CD8-positive, alpha-beta memory T cell (primary cell): ENCODE data around the gene NAXE. TPM values are rescaled to one million over a fixed set of nuclear protein-coding genes. Genes with fewer than 3 reads are reported as not detected.

ENCODE experiments used
- CTCF ChIA-PET: fragments of 350-600 bp; sonication (Branson Sonifier 250); formaldehyde crosslinking; loops from one replicate; lab custom pipeline; 2021; ENCODE audit warnings: antibody characterized with exemption; lab: Charles Lee
- POLR2A ChIA-PET: fragments of 350-600 bp; sonication (Branson Sonifier 250); formaldehyde crosslinking; loops from one replicate; lab custom pipeline; 2021; ENCODE audit warnings: antibody characterized with exemption; lab: Charles Lee
- DNase-seq, 5 donors: peaks; one replicate each; pipeline versions ENCODE4 v3.0.0 to v3.0.0-alpha.2; 2020 to 2022; ENCODE audit warnings: mixed read lengths in 1 of 5
- H3K27ac ChIP-seq: one replicate; pipeline ENCODE4 v1.7.0; 2013; ENCODE audit warnings: low read depth, mild to moderate bottlenecking, low read length, moderate library complexity
- H3K27me3 ChIP-seq: 2 replicates; pipeline ENCODE4 v1.7.0; 2013; ENCODE audit warnings: low read length, mild to moderate bottlenecking; ENCODE audit not compliant: insufficient read depth, poor library complexity, severe bottlenecking
- H3K36me3 ChIP-seq: 2 replicates; pipeline ENCODE4 v1.7.0; 2013; ENCODE audit warnings: mild to moderate bottlenecking, low read length, moderate library complexity; ENCODE audit not compliant: insufficient read depth
- H3K4me1 ChIP-seq: 2 replicates; pipeline ENCODE4 v1.7.0; 2013; ENCODE audit warnings: mild to moderate bottlenecking, low read length, moderate library complexity; ENCODE audit not compliant: insufficient read depth
- H3K4me3 ChIP-seq: 2 replicates; pipeline ENCODE4 v1.7.0; 2013; ENCODE audit warnings: mild to moderate bottlenecking, low read length
- H3K9me3 ChIP-seq: 2 replicates; pipeline ENCODE4 v1.7.0; 2013; ENCODE audit warnings: mild to moderate bottlenecking, low read length
- H3K27ac Mint-ChIP-seq, 8 donors: one replicate each; pipeline ENCODE4 v1.8.0; 2020 to 2021; ENCODE audit warnings: mixed read lengths in 8 of 8, mild to moderate bottlenecking in 6 of 8, inconsistent platforms in 3 of 8, moderate library complexity in 3 of 8
- H3K27me3 Mint-ChIP-seq, 2 donors: one replicate each; pipeline ENCODE4 v1.8.0; 2020 to 2021; ENCODE audit warnings: mixed read lengths in 2 of 2, mild to moderate bottlenecking in 1 of 2, moderate library complexity in 1 of 2
- H3K36me3 Mint-ChIP-seq, 3 donors: one replicate each; pipeline ENCODE4 v1.8.0; 2020 to 2021; ENCODE audit warnings: mixed read lengths in 3 of 3, inconsistent platforms in 1 of 3, mild to moderate bottlenecking in 1 of 3
- H3K4me1 Mint-ChIP-seq, 3 donors: one replicate each; pipeline ENCODE4 v1.8.0; 2020 to 2021; ENCODE audit warnings: mixed read lengths in 3 of 3, inconsistent platforms in 1 of 3, mild to moderate bottlenecking in 1 of 3
- H3K4me3 Mint-ChIP-seq, 7 donors: one replicate each; pipeline ENCODE4 v1.8.0; 2020 to 2021; ENCODE audit warnings: mixed read lengths in 7 of 7, mild to moderate bottlenecking in 6 of 7, moderate library complexity in 4 of 7, inconsistent platforms in 2 of 7
- H3K9me3 Mint-ChIP-seq, 5 donors: one replicate each; pipeline ENCODE4 v1.8.0; 2020 to 2022; ENCODE audit warnings: mixed read lengths in 5 of 5, mild to moderate bottlenecking in 3 of 5, moderate library complexity in 2 of 5, inconsistent platforms in 1 of 5
- polyA plus RNA-seq: library from polyadenylated mRNA; unstranded; fragments of 300-500 nt; fragmentation: Illumina TruSeq; gene quantifications from one replicate; pipeline ENCODE4 v1.2.3, GENCODE V29; 2021
- total RNA-seq, 2 experiments: library from RNA; stranded (reverse); gene quantifications; one replicate each; pipeline ENCODE4 v1.2.3, GENCODE V29; 2021

NAXE gene
- total and polyA plus RNA-seq, 3 experiments from 2014 or later, result 63.0 to 113 (median 69.1) TPM

DNA sequence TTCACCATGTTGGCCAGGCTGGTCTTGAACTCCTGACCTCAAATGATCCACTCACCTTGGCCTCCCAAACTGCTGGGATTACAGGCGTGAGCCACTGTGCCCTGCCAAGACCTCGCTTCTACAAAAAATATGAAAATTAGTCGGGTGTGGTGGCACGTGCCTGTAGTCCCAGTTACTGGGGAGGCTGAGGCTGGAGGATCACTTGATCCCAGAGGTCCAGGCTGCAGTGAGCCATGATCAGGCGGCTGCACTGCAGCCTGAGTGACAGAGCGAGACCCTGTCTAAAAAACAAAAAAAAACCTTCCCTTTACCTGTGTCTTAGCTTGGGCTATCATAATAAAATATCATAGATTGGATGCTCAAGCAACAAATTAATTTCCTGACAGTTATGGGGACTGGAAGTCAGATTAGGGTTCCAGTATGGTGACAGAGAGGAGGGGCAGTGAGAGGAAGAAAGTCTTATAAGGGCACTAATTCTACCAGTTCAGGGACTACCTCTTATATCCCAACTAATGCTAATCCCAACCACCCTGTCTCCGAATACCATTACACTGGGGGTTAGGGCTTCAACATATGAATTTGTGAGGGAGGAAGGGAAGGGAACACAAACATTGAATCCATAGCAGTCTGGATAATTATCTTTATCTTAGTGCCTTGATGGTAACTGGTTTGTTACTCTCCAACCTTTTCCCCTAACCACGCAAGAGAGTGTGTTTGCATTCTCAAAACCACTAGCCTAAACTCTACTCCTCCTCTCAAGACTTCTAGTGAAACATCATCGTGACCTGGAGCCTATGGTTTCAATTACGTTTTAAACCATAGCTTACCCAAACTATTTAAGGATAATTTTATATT, 1.0 kb upstream of the NAXE start:
- no peaks in the 10 kb centered on the region for H3K36me3 ChIP-seq
- no peaks in the 10 kb centered on the region for H3K9me3 Mint-ChIP-seq
- peak overlapping the region; percentile 39 for H3K27ac ChIP-seq
- peaks cover 0 to 32% (median 6%) of the 10 kb centered on the region in 3 donors for H3K36me3 Mint-ChIP-seq
- H3K4me3 ChIP-seq, result peak overlapping the region; percentile 66
- no peaks in the 10 kb centered on the region for H3K9me3 ChIP-seq
- no peaks in the 10 kb centered on the region for H3K27me3 Mint-ChIP-seq
- CTCF ChIA-PET, result interaction anchor here (0.7 to 3.9 kb wide), 12 partner anchors 9 to 205 kb away, joined by 3 to 22 read pairs (median 4); partner anchors contain the start of genes GPATCH4 and MEF2D
- no peaks in the 10 kb centered on the region for H3K27me3 ChIP-seq
- H3K4me1 Mint-ChIP-seq, result peaks cover 21 to 24% (median 22%) of the 10 kb centered on the region in 3 donors
- peak overlapping the region in 7 of 8 donors; percentile 90 to 98 (median 96) for H3K27ac Mint-ChIP-seq
- H3K4me1 ChIP-seq, result peaks cover 20% of the 10 kb centered on the region
- DNase-seq, result no peak
- H3K4me3 Mint-ChIP-seq, result peak overlapping the region; percentile 89 to 94 (median 91)
- POLR2A ChIA-PET, result interaction anchor here (1.1 to 2.1 kb wide), 9 partner anchors 9 to 133 kb away, joined by 3 to 10 read pairs (median 5); partner anchors contain the start of gene MEF2D

DNA sequence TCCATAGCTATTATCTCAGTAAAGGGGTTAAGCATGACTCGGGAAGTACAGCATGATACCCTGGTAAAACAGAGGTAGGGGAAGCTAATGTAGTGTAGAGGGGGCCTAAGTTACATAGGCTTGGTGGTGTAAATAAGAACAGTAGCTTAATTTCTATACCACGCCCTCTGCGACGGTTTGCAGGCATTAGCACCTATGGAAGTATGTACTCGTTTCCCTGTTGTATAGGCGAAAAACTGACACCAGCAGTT, 470 bp upstream of the NAXE start:
- DNase-seq, result no peak
- Mint-ChIP-seq H3K27ac (peak overlapping the region; percentile 90 to 98 (median 96)), H3K36me3 (peaks cover 0 to 32% (median 6%) of the 10 kb centered on the region in 3 donors), H3K4me3 (peak overlapping the region; percentile 89 to 94 (median 91)), H3K9me3 (no peaks in the 10 kb centered on the region), H3K27me3 (no peaks in the 10 kb centered on the region), H3K4me1 (peaks cover 20 to 24% (median 21%) of the 10 kb centered on the region in 3 donors)
- H3K4me3 ChIP-seq, result peak overlapping the region; percentile 66
- H3K27me3 ChIP-seq, result no peaks in the 10 kb centered on the region
- peaks cover 20% of the 10 kb centered on the region for H3K4me1 ChIP-seq
- no peaks in the 10 kb centered on the region for H3K36me3 ChIP-seq
- H3K9me3 ChIP-seq, result no peaks in the 10 kb centered on the region
- ChIA-PET POLR2A (interaction anchor here (0.9 to 2.1 kb wide), 11 partner anchors 9 to 134 kb away, joined by 3 to 10 read pairs (median 5); partner anchors contain the start of genes GPATCH4 and MEF2D), CTCF (interaction anchor here (0.7 to 3.9 kb wide), 12 partner anchors 9 to 205 kb away, joined by 3 to 22 read pairs (median 4); partner anchors contain the start of genes GPATCH4 and MEF2D)
- peak overlapping the region; percentile 39 for H3K27ac ChIP-seq

- DNase-seq, result no peak
- Histone ChIP-seq H3K9me3 (no peaks in the 10 kb centered on the region), H3K4me1 (peaks cover 20% of the 10 kb centered on the region), H3K27me3 (no peaks in the 10 kb centered on the region), H3K27ac (peak overlapping the region; percentile 67), H3K36me3 (peaks cover 8% of the 10 kb centered on the region), H3K4me3 (peak overlapping the region; percentile 70)
- Mint-ChIP-seq H3K27ac (peak overlapping the region; percentile 63 to 94 (median 82)), H3K36me3 (peaks cover 0 to 42% (median 7%) of the 10 kb centered on the region in 3 donors), H3K9me3 (no peaks in the 10 kb centered on the region), H3K4me1 (peaks cover 20 to 24% (median 23%) of the 10 kb centered on the region in 3 donors), H3K4me3 (peak overlapping the region; percentile 81 to 94 (median 90)), H3K27me3 (no peaks in the 10 kb centered on the region)
- POLR2A ChIA-PET, result interaction anchor here (0.5 to 2.1 kb wide), 11 partner anchors 9 to 135 kb away, joined by 3 to 10 read pairs (median 5); partner anchors contain the start of genes GPATCH4 and MEF2D
- CTCF ChIA-PET, result interaction anchor here (0.9 to 3.9 kb wide), 8 partner anchors 10 to 207 kb away, joined by 3 to 22 read pairs (median 4); partner anchors contain the start of gene MEF2D
These were observed 758 bp downstream of the NAXE start for GRCh38 chr1:156592158-156592909.

GRCh38 chr1:156592910-156593660, 1.5 kb downstream of the NAXE start:
- Mint-ChIP-seq H3K4me1 (peaks cover 20 to 24% (median 23%) of the 10 kb centered on the region in 3 donors), H3K9me3 (no peaks in the 10 kb centered on the region), H3K27ac (peak overlapping the region; percentile 63 to 90 (median 79)), H3K36me3 (peaks cover 0 to 50% (median 7%) of the 10 kb centered on the region in 3 donors), H3K27me3 (no peaks in the 10 kb centered on the region), H3K4me3 (peak overlapping the region; percentile 81 to 94 (median 90))
- Histone ChIP-seq H3K36me3 (peaks cover 15% of the 10 kb centered on the region), H3K4me1 (peaks cover 20% of the 10 kb centered on the region), H3K27me3 (no peaks in the 10 kb centered on the region), H3K4me3 (no peak overlapping the region), H3K9me3 (no peaks in the 10 kb centered on the region), H3K27ac (no peak overlapping the region)
- ChIA-PET CTCF (interaction anchor here (0.9 to 3.9 kb wide), 8 partner anchors 9 to 207 kb away, joined by 3 to 22 read pairs (median 4); partner anchors contain the start of gene MEF2D), POLR2A (no interaction called here)
- DNase-seq, result no peak

DNA sequence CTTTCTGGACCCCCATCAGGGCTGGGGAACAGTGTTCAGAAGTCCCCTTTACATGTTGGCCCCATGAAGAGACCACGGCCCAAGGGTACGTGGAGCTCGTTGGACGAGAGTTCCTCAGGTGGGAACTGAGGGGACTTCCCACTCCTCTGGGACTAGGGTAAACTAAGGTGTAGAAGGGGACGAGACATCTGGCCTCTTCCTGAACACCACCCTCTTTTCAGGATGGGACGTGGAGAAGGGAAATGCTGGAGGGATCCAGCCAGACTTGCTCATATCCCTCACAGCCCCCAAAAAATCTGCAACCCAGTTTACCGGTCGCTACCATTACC, 2.0 kb downstream of the NAXE start:
- Histone ChIP-seq H3K4me3 (no peak overlapping the region), H3K27me3 (no peaks in the 10 kb centered on the region), H3K36me3 (peaks cover 20% of the 10 kb centered on the region), H3K27ac (no peak overlapping the region), H3K4me1 (peaks cover 20% of the 10 kb centered on the region), H3K9me3 (no peaks in the 10 kb centered on the region)
- Mint-ChIP-seq H3K36me3 (peaks cover 0 to 55% (median 7%) of the 10 kb centered on the region in 3 donors), H3K9me3 (no peaks in the 10 kb centered on the region), H3K4me3 (peak overlapping the region in 1 of 7 donors; percentile 61), H3K4me1 (peaks cover 20 to 24% (median 23%) of the 10 kb centered on the region in 3 donors), H3K27me3 (no peaks in the 10 kb centered on the region), H3K27ac (peak overlapping the region in 1 of 8 donors; percentile 90)
- ChIA-PET POLR2A (no interaction called here), CTCF (interaction anchor here (1.0 to 3.9 kb wide), 7 partner anchors 9 to 138 kb away, joined by 3 to 22 read pairs (median 3); partner anchors contain the start of gene MEF2D)
- no peak for DNase-seq

GRCh38 chr1:156594190-156594589, 2.6 kb downstream of the NAXE start:
- no peak for DNase-seq
- peak overlapping the region in 2 of 7 donors; percentile 45 to 61 for H3K4me3 Mint-ChIP-seq
- H3K36me3 Mint-ChIP-seq, result peaks cover 0 to 59% (median 7%) of the 10 kb centered on the region in 3 donors
- H3K27ac Mint-ChIP-seq, result peak overlapping the region in 4 of 8 donors; percentile 23 to 50 (median 45)
- Histone ChIP-seq H3K4me3 (no peak overlapping the region), H3K27me3 (no peaks in the 10 kb centered on the region), H3K27ac (no peak overlapping the region), H3K4me1 (peaks cover 21% of the 10 kb centered on the region), H3K36me3 (peaks cover 24% of the 10 kb centered on the region), H3K9me3 (no peaks in the 10 kb centered on the region)
- CTCF ChIA-PET, result interaction anchor here (0.7 to 3.9 kb wide), 7 partner anchors 12 to 208 kb away, joined by 3 to 22 read pairs (median 3); no protein-coding TSS in a partner anchor
- H3K27me3 Mint-ChIP-seq, result no peaks in the 10 kb centered on the region
- H3K4me1 Mint-ChIP-seq, result peaks cover 20 to 24% (median 24%) of the 10 kb centered on the region in 3 donors
- POLR2A ChIA-PET, result no interaction called here
- no peaks in the 10 kb centered on the region for H3K9me3 Mint-ChIP-seq

- Histone ChIP-seq H3K27ac (no peak overlapping the region), H3K4me3 (no peak overlapping the region), H3K4me1 (peaks cover 29% of the 10 kb centered on the region), H3K9me3 (no peaks in the 10 kb centered on the region), H3K27me3 (no peaks in the 10 kb centered on the region), H3K36me3 (peaks cover 24% of the 10 kb centered on the region)
- Mint-ChIP-seq H3K4me3 (peak overlapping the region in 1 of 7 donors; percentile 61), H3K27me3 (no peaks in the 10 kb centered on the region), H3K27ac (peak overlapping the region in 5 of 8 donors; percentile 1 to 92 (median 53)), H3K4me1 (peaks cover 27 to 30% (median 30%) of the 10 kb centered on the region in 3 donors), H3K9me3 (no peaks in the 10 kb centered on the region), H3K36me3 (peaks cover 0 to 64% (median 7%) of the 10 kb centered on the region in 3 donors)
- POLR2A ChIA-PET, result no interaction called here
- DNase-seq, result no peak
- CTCF ChIA-PET, result interaction anchor here (1.1 to 3.5 kb wide), 4 partner anchors 13 to 139 kb away, joined by 3 to 13 read pairs (median 3); no protein-coding TSS in a partner anchor
These were observed 3.4 kb downstream of the NAXE start for GRCh38 chr1:156595016-156595415.
